Spleen (tissue), 11 donors: Measurements from ENCODE around the gene VMO1. TPM values are rescaled to one million over a fixed set of nuclear protein-coding genes. Genes with fewer than 3 reads are reported as not detected.

ENCODE experiments used
- DNase-seq: peaks from one replicate; pipeline ENCODE4 v3.0.0-alpha.2; 2020
- H3K27ac ChIP-seq, 8 donors: fragments of 200-600 bp; sonication (generic) in 7 of 8; 1 replicate in 4 of 8; 2 replicates in 4 of 8; pipeline versions ENCODE4 v1.5.0 to v1.8.0; 2016 to 2021; ENCODE audit warnings: inconsistent platforms in 4 of 8, mild to moderate bottlenecking in 4 of 8, moderate library complexity in 1 of 8
- H3K27me3 ChIP-seq, 7 donors: fragments of 200-600 bp; sonication (generic) in 6 of 7; replicated peaks in 1 of 7; 1 replicate in 4 of 7; 2 replicates in 3 of 7; pipeline versions ENCODE4 v1.5.0 to v1.8.0; 2016 to 2021; ENCODE audit warnings: inconsistent platforms in 3 of 7, mild to moderate bottlenecking in 1 of 7
- H3K36me3 ChIP-seq, 6 donors: fragments of 200-600 bp; sonication (generic) in 5 of 6; 1 replicate in 4 of 6; 2 replicates in 2 of 6; pipeline versions ENCODE4 v1.5.0 to v1.8.0; 2016 to 2021; ENCODE audit warnings: inconsistent platforms in 2 of 6
- H3K4me1 ChIP-seq, 6 donors: fragments of 200-600 bp; sonication (generic) in 5 of 6; 1 replicate in 3 of 6; 2 replicates in 3 of 6; pipeline versions ENCODE4 v1.5.0 to v1.8.0; 2016 to 2021; ENCODE audit warnings: inconsistent platforms in 3 of 6
- H3K4me3 ChIP-seq, 8 donors: fragments of 200-600 bp; sonication (generic) in 7 of 8; 1 replicate in 4 of 8; 2 replicates in 4 of 8; pipeline versions ENCODE4 v1.5.0 to v1.8.0; 2016 to 2021; ENCODE audit warnings: inconsistent platforms in 4 of 8, mild to moderate bottlenecking in 4 of 8, moderate library complexity in 2 of 8
- H3K9me3 ChIP-seq, 8 donors: fragments of 200-600 bp; sonication (generic) in 7 of 8; 1 replicate in 4 of 8; 2 replicates in 4 of 8; pipeline versions ENCODE4 v1.5.0 to v1.8.0; 2016 to 2021; ENCODE audit warnings: inconsistent platforms in 4 of 8
- POLR2A ChIP-seq, 3 donors: fragments of 450-650 bp; IDR thresholded peaks; one replicate each; pipeline ENCODE4 v1.5.1; 2017; ENCODE audit warnings: antibody characterized with exemption in 3 of 3, mild to moderate bottlenecking in 1 of 3
- POLR2AphosphoS5 ChIP-seq, 3 donors: sonication (generic); formaldehyde crosslinking; IDR thresholded peaks; one replicate each; pipeline ENCODE4 v1.5.1; 2017; ENCODE audit warnings: antibody characterized with exemption in 3 of 3
- WGBS, 5 donors: extraction: QIAGEN DNeasy Blood & Tissue Kit in 3 of 5; methylation state at CpG; one replicate each; pipeline versions ENCODE4 v1.1.5 to v1.1.7; 2013 to 2018; 5-methylcytosine and 5-hydroxymethylcytosine counted together
- intact Hi-C: fragments of 100-400 bp; cut with DNase I; formaldehyde crosslinking; loops from one replicate; pipeline ENCODE4 v1.15.0; 2023; ENCODE audit warnings: low total_unique reads
- polyA plus RNA-seq, 3 donors: library from polyadenylated mRNA; stranded (reverse); fragments of 200-250 nt; gene quantifications; one replicate each; pipeline ENCODE4 v1.2.1, GENCODE V29; 2013
- total RNA-seq, 7 donors: library from RNA; depleted of rRNA in 3 of 7; stranded (reverse); fragments of >200 nt in 3 of 7; fragmentation: NEBNext Ultra II Directional in 4 of 7; extraction: Animal tissue kit (Norgen Biotek cat#: 25700) in 4 of 7; gene quantifications; one replicate each; pipeline versions ENCODE4 v1.1.0 to v1.2.1, GENCODE V29; 2016 to 2021
- TF ChIP-seq, protein P1 (sequence below), 11 experiments: fragments of 200-600 bp in 7 of 11; fragments of 450-650 bp in 4 of 11; sonication (generic) in 4 of 11; IDR thresholded peaks in 8 of 11; conservative IDR thresholded peaks in 3 of 11; 1 replicate in 7 of 11; 2 replicates in 4 of 11; pipeline versions ENCODE4 v1.4.0 to v1.8.0; 2016 to 2021; ENCODE audit warnings: antibody characterized with exemption in 11 of 11, inconsistent platforms in 4 of 11, mild to moderate bottlenecking in 1 of 11
- donor health status: healthy with polysubstance abuse.
- donor health status: DM: no; HTN: no; CAD: no; lungs with moderate emphysema.
- donor health status: DM: no; HTN: no; CAD: no.
- donor health status: Bipolar disorder and iron deficiency.
- donor health status: healthy.
- donor health status: DM: no; HTN: no; CAD: no.
- donor health status: DM: yes; HTN: yes; CAD: no.

The VMO1 gene
- total and polyA plus RNA-seq, 10 donors = 5.0 to 74.3 (median 12.0) TPM

DNA sequence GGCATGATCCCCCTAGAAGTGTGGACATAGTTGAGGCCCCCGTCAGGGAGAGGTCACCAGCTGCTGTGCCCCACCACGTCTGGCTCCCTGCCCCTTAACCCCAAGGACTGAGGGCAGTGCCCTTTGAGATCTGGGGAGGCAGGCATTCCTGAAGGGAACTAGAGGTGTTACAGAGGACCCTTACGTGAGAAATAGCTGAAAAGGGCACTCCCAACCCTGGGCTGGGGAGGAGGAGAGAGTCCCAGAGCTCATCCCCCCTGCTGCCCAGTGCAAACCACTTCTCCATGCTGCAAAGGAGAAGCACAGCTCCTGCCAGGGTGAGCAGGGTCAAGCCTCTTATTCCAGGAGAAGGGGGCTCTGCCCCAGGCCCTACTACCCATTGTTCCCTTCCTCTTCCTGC is 36.7 kb upstream of the VMO1 start:
- intact Hi-C loops = no loop called here
- WGBS, 5 donors = 59 to 85% (median 70%) methylated on average over 3 of the region's 3 CpGs
- DNase-seq = no peak

DNA sequence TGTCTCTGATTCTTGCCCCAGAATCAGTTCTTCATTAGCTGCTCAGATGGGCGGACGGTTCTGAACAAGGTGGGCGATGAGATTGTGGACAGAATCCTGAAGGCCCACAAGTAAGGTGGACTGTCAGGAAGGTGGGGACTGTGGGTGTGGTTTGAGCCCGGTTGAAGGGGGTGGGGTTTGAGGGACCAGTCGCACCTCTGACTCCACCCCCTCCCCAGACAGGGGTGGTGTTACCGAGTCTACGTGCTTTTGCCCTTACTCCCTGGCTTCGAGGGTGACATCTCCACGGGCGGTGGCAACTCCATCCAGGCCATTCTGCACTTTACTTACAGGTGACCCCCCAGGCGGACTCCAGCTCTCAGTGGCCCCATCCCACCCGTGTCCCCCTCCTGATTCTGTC is 32.1 kb upstream of the VMO1 start:
- Histone ChIP-seq H3K27me3 (no peaks in the 10 kb centered on the region), H3K4me1 (no peaks in the 10 kb centered on the region), H3K27ac (no peak overlapping the region), H3K36me3 (peaks cover 0 to 74% (median 21%) of the 10 kb centered on the region in 6 donors), H3K4me3 (no peak overlapping the region), H3K9me3 (no peaks in the 10 kb centered on the region)
- intact Hi-C loops = no loop called here
- TF ChIP-seq POLR2A (IDR thresholded peaks at IDR 0.05) (no peak), POLR2AphosphoS5 (IDR thresholded peaks at IDR 0.05) (no peak)
- TF ChIP-seq, protein P1, sequence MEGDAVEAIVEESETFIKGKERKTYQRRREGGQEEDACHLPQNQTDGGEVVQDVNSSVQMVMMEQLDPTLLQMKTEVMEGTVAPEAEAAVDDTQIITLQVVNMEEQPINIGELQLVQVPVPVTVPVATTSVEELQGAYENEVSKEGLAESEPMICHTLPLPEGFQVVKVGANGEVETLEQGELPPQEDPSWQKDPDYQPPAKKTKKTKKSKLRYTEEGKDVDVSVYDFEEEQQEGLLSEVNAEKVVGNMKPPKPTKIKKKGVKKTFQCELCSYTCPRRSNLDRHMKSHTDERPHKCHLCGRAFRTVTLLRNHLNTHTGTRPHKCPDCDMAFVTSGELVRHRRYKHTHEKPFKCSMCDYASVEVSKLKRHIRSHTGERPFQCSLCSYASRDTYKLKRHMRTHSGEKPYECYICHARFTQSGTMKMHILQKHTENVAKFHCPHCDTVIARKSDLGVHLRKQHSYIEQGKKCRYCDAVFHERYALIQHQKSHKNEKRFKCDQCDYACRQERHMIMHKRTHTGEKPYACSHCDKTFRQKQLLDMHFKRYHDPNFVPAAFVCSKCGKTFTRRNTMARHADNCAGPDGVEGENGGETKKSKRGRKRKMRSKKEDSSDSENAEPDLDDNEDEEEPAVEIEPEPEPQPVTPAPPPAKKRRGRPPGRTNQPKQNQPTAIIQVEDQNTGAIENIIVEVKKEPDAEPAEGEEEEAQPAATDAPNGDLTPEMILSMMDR (IDR thresholded peaks at IDR 0.05 in 8 of 11, conservative IDR thresholded peaks at IDR 0.05 in 3 of 11) = no peak
- no peak for DNase-seq
- 79 to 87% (median 82%) methylated on average over 12 of the region's 12 CpGs for WGBS, 5 donors

More for the DNA sequence above, 36.7 kb upstream of the VMO1 start:
- H3K9me3 ChIP-seq = no peaks in the 10 kb centered on the region
- H3K4me3 ChIP-seq = no peak overlapping the region
- no peak overlapping the region for H3K27ac ChIP-seq
- H3K4me1 ChIP-seq = no peaks in the 10 kb centered on the region
- no peak for TF ChIP-seq POLR2AphosphoS5 (IDR thresholded peaks at IDR 0.05)
- TF ChIP-seq POLR2A (IDR thresholded peaks at IDR 0.05) = no peak
- TF ChIP-seq, protein P1 (IDR thresholded peaks at IDR 0.05 in 8 of 11, conservative IDR thresholded peaks at IDR 0.05 in 3 of 11) = no peak
- H3K27me3 ChIP-seq = no peaks in the 10 kb centered on the region
- peaks cover 0 to 50% (median 5%) of the 10 kb centered on the region in 6 donors for H3K36me3 ChIP-seq

DNA sequence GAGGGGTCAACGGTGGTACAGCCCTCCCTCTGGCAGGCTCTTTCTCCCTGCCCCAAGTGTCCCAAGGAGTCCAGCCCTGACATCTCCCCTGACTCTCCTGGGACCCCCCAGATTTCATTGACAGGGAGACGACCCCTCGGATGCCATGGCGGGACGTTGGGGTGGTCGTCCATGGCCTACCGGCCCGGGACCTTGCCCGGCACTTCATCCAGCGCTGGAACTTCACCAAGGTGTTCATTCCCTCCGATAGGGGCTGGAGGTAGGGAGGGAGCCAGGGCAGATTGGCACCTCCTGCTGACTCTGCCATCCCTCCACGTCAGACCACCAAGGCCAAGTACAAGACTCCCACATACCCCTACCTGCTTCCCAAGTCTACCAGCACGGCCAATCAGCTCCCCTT is 30.7 kb upstream of the VMO1 start:
- no peak for DNase-seq
- no peaks in the 10 kb centered on the region for H3K27me3 ChIP-seq
- no peaks in the 10 kb centered on the region for H3K4me1 ChIP-seq
- intact Hi-C loops = no loop called here
- WGBS, 5 donors = 88 to 98% (median 94%) methylated on average over 10 to 13 of the region's 13 CpGs
- H3K27ac ChIP-seq = no peak overlapping the region
- H3K9me3 ChIP-seq = no peaks in the 10 kb centered on the region
- H3K4me3 ChIP-seq = no peak overlapping the region
- H3K36me3 ChIP-seq = peaks cover 0 to 61% (median 21%) of the 10 kb centered on the region in 6 donors
- TF ChIP-seq POLR2AphosphoS5 (IDR thresholded peaks at IDR 0.05) (no peak), POLR2A (IDR thresholded peaks at IDR 0.05) (no peak)
- TF ChIP-seq, protein P1 (IDR thresholded peaks at IDR 0.05 in 8 of 11, conservative IDR thresholded peaks at IDR 0.05 in 3 of 11) = no peak

DNA sequence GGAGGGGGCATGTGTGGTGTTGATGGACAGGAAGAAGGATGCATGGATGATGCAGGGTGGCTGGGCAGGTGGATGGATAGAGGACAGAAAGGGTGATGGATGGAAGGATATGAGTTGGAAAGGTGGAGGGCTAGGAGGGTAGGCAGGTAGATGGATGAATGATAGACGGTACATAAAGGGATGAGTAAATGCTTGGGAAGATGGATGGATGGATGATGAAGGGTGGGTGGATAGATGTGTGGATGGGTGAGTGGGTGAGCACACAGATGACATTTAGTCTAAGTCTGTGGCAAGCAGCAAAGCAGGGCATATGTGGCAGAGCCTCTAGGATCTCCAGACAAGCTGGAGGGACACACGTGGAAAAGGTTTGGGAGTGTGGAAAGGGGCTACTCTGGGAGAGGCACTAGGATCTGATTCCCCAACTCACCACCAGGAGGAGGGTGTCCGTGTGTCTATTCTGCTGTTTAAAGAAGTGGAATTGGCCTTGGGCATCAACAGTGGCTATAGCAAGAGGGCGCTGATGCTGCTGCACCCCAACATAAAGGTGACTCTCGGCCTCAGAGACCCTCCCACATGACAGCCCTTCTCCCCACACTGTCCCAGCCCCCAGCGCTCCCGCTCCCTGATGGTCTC is 29.0 kb upstream of the VMO1 start:
- 86 to 91% (median 86%) methylated on average over 7 of the region's 7 CpGs for WGBS, 5 donors
- Histone ChIP-seq H3K27me3 (no peaks in the 10 kb centered on the region), H3K4me3 (no peak overlapping the region), H3K27ac (no peak overlapping the region), H3K36me3 (peaks cover 0 to 69% (median 21%) of the 10 kb centered on the region in 6 donors), H3K4me1 (peaks cover 0 to 3% (median 0%) of the 10 kb centered on the region in 6 donors), H3K9me3 (no peaks in the 10 kb centered on the region)
- DNase-seq = no peak
- intact Hi-C loops = no loop called here
- TF ChIP-seq POLR2AphosphoS5 (IDR thresholded peaks at IDR 0.05) = no peak
- TF ChIP-seq POLR2A (IDR thresholded peaks at IDR 0.05) = no peak
- TF ChIP-seq, protein P1 (IDR thresholded peaks at IDR 0.05 in 8 of 11, conservative IDR thresholded peaks at IDR 0.05 in 3 of 11) = no peak
